Measurements from ENCODE around the gene VAMP2. TPM values are rescaled to one million over a fixed set of nuclear protein-coding genes. Genes with fewer than 3 reads are reported as not detected.

The VAMP2 gene
- total and polyA plus RNA-seq, 9 of the 15 experiments (the other 6 are each of a cell fraction or from before 2014, with no cell fraction given) = 2.3 to 31.8 (median 6.0) TPM

GRCh38 chr17:8173056-8173870, 10.5 kb upstream of the VAMP2 start (continued):
- TF ChIP-seq ZBTB5 (IDR thresholded peaks at IDR 0.05) (no peak), MEF2A (IDR thresholded peaks at IDR 0.05; ENCODE audit: control insufficient read depth, low read depth, low read length) (peak; percentile 91), ZSCAN32 (CRISPR knock-in tag; IDR thresholded peaks at IDR 0.05) (peak; percentile 68; the same call in 1 of the 2 replicates), TEAD4 (IDR thresholded peaks at IDR 0.05; ENCODE audit: low read length) (peak; percentile 96), TEAD4 (CRISPR knock-in tag; IDR thresholded peaks at IDR 0.05; ENCODE audit: borderline replicate concordance) (no peak), PKNOX1 (IDR thresholded peaks at IDR 0.05) (peak; percentile 49), NR0B1 (IDR thresholded peaks at IDR 0.05; ENCODE audit: partially characterized antibody) (no peak), STAT6 (CRISPR knock-in tag; IDR thresholded peaks at IDR 0.05) (no peak; the same call in 1 of the 2 replicates), ARID4B (CRISPR knock-in tag; IDR thresholded peaks at IDR 0.05) (no peak), HOMEZ (CRISPR knock-in tag; IDR thresholded peaks at IDR 0.05) (no peak), MED1 (CRISPR knock-in tag; IDR thresholded peaks at IDR 0.05; ENCODE audit: borderline replicate concordance) (peak; percentile 98), KLF6 (CRISPR knock-in tag; IDR thresholded peaks at IDR 0.05; ENCODE audit: borderline replicate concordance) (peak; percentile 5; the same call in 1 of the 2 replicates)
